Measurements from ENCODE around the gene TSPAN11. TPM values are rescaled to one million over a fixed set of nuclear protein-coding genes. Genes with fewer than 3 reads are reported as not detected.

TSPAN11 gene
- total RNA-seq, 1 experiment from 2014 or later, result 4.6 TPM

DNA sequence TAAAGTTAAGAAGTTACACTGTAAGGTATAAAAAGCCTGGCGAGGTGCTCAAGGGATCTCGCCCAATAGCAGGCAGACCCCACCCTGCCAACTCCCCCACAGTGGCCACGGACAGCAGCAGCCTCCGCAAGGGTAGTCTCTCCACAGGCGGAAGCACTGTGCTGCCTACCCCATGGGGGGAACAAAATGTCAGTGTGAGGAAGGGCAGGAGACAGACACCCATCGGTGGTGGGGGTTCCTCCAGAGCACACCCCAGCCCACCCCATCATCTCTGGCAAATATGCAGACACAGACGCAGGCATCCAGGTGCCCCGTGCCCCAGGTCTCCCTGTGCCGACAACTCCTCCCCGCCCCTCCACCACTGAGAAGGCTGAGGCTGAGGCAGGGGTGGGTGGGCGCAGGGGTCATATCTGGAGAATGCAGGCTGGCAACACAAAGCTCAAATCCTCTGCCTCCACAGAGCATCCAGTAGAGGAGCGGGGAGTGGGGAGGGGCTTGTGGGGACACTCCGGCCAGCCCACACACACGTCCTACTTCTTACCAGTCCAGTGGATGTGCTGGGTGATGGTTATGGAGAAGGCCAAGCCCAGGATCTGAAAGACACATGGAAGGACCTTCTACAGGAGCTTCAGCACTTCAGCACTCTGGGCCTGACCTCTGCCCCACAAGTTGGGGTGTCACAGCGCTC is 78.9 kb downstream of the TSPAN11 start:
- POLR2A ChIA-PET, result no interaction called here
- ATAC-seq, result no peak
- no peak overlapping the region for H3K27ac Mint-ChIP-seq
- CTCF ChIA-PET, result interaction anchor here (1.3 kb wide), 1 partner anchor 18 kb away, joined by 4 read pairs; no protein-coding TSS in a partner anchor
- H3K4me3 Mint-ChIP-seq, result no peak overlapping the region
- TF ChIP-seq NFYB (CRISPR knock-in tag; conservative IDR thresholded peaks at IDR 0.05; ENCODE audit: low read depth), result no peak
- no peak for TF ChIP-seq MXD4 (CRISPR knock-in tag; IDR thresholded peaks at IDR 0.05; ENCODE audit: borderline replicate concordance)
- no peak for TF ChIP-seq GRHL2 (CRISPR knock-in tag; IDR thresholded peaks at IDR 0.05; ENCODE audit: insufficient replicate concordance, severe bottlenecking)
- TF ChIP-seq, protein P1, sequence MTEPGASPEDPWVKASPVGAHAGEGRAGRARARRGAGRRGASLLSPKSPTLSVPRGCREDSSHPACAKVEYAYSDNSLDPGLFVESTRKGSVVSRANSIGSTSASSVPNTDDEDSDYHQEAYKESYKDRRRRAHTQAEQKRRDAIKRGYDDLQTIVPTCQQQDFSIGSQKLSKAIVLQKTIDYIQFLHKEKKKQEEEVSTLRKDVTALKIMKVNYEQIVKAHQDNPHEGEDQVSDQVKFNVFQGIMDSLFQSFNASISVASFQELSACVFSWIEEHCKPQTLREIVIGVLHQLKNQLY (CRISPR knock-in tag; IDR thresholded peaks at IDR 0.05), result no peak
- no peaks in the 10 kb centered on the region for H3K9me3 Mint-ChIP-seq
- DNase-seq (ENCODE audit: low spot score), result peak; percentile 8
- H3K36me3 Mint-ChIP-seq, result no peaks in the 10 kb centered on the region
- H3K4me1 Mint-ChIP-seq, result peaks cover 3% of the 10 kb centered on the region
- no peaks in the 10 kb centered on the region; the same call in 1 of the 2 replicates for H3K27me3 Mint-ChIP-seq (ENCODE audit: low read depth)

DNA sequence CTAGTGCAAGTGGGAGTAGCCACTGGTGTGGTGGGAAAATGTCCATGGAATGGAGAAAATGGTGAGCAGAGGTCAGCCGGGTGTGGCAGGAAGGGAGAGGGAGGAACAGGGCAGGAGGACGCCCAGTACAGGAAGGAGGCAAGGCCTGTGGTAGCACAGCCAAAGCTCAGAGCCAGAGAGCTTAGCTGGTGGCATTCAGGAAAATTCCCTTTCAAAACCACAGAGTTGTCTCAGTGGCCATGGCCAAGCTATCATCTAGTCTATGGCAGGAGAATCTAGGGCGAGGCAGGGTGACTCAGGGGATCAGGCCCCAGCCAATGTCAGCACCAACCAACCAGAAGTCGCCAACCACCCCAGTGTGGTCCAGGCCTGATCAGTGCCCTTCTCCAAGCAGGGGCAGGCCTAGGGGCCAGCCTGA is 79.4 kb downstream of the TSPAN11 start:
- Mint-ChIP-seq H3K27ac (no peak overlapping the region), H3K4me3 (no peak overlapping the region), H3K9me3 (no peaks in the 10 kb centered on the region), H3K36me3 (no peaks in the 10 kb centered on the region), H3K4me1 (peaks cover 3% of the 10 kb centered on the region), H3K27me3 (ENCODE audit: low read depth) (no peaks in the 10 kb centered on the region; the same call in 1 of the 2 replicates)
- ChIA-PET CTCF (no interaction called here), POLR2A (no interaction called here)
- TF ChIP-seq ZNF232 (CRISPR knock-in tag; IDR thresholded peaks at IDR 0.05) (no peak), ZNF671 (CRISPR knock-in tag; IDR thresholded peaks at IDR 0.05) (no peak), ETV6 (CRISPR knock-in tag; IDR thresholded peaks at IDR 0.05) (no peak), GTF2I (CRISPR knock-in tag; conservative IDR thresholded peaks at IDR 0.05) (no peak), GRHL2 (CRISPR knock-in tag; IDR thresholded peaks at IDR 0.05; ENCODE audit: insufficient replicate concordance, severe bottlenecking) (no peak), ELF4 (CRISPR knock-in tag; IDR thresholded peaks at IDR 0.05; ENCODE audit: low read depth) (no peak), MYBL2 (CRISPR knock-in tag; IDR thresholded peaks at IDR 0.05) (no peak), SMAD4 (CRISPR knock-in tag; IDR thresholded peaks at IDR 0.05) (no peak), TCF7 (CRISPR knock-in tag; IDR thresholded peaks at IDR 0.05; ENCODE audit: low read depth) (no peak), ZNF138 (CRISPR knock-in tag; conservative IDR thresholded peaks at IDR 0.05) (no peak)
- TF ChIP-seq, protein P2, sequence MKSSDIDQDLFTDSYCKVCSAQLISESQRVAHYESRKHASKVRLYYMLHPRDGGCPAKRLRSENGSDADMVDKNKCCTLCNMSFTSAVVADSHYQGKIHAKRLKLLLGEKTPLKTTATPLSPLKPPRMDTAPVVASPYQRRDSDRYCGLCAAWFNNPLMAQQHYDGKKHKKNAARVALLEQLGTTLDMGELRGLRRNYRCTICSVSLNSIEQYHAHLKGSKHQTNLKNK (CRISPR knock-in tag; IDR thresholded peaks at IDR 0.05), result no peak
- TF ChIP-seq, protein P3, sequence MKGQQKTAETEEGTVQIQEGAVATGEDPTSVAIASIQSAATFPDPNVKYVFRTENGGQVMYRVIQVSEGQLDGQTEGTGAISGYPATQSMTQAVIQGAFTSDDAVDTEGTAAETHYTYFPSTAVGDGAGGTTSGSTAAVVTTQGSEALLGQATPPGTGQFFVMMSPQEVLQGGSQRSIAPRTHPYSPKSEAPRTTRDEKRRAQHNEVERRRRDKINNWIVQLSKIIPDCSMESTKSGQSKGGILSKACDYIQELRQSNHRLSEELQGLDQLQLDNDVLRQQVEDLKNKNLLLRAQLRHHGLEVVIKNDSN (CRISPR knock-in tag; IDR thresholded peaks at IDR 0.05), result no peak
- TF ChIP-seq, protein P4, sequence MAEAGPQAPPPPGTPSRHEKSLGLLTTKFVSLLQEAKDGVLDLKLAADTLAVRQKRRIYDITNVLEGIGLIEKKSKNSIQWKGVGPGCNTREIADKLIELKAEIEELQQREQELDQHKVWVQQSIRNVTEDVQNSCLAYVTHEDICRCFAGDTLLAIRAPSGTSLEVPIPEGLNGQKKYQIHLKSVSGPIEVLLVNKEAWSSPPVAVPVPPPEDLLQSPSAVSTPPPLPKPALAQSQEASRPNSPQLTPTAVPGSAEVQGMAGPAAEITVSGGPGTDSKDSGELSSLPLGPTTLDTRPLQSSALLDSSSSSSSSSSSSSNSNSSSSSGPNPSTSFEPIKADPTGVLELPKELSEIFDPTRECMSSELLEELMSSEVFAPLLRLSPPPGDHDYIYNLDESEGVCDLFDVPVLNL (CRISPR knock-in tag; IDR thresholded peaks at IDR 0.05; ENCODE audit: borderline replicate concordance, low read depth), result no peak
- TF ChIP-seq, protein P5, sequence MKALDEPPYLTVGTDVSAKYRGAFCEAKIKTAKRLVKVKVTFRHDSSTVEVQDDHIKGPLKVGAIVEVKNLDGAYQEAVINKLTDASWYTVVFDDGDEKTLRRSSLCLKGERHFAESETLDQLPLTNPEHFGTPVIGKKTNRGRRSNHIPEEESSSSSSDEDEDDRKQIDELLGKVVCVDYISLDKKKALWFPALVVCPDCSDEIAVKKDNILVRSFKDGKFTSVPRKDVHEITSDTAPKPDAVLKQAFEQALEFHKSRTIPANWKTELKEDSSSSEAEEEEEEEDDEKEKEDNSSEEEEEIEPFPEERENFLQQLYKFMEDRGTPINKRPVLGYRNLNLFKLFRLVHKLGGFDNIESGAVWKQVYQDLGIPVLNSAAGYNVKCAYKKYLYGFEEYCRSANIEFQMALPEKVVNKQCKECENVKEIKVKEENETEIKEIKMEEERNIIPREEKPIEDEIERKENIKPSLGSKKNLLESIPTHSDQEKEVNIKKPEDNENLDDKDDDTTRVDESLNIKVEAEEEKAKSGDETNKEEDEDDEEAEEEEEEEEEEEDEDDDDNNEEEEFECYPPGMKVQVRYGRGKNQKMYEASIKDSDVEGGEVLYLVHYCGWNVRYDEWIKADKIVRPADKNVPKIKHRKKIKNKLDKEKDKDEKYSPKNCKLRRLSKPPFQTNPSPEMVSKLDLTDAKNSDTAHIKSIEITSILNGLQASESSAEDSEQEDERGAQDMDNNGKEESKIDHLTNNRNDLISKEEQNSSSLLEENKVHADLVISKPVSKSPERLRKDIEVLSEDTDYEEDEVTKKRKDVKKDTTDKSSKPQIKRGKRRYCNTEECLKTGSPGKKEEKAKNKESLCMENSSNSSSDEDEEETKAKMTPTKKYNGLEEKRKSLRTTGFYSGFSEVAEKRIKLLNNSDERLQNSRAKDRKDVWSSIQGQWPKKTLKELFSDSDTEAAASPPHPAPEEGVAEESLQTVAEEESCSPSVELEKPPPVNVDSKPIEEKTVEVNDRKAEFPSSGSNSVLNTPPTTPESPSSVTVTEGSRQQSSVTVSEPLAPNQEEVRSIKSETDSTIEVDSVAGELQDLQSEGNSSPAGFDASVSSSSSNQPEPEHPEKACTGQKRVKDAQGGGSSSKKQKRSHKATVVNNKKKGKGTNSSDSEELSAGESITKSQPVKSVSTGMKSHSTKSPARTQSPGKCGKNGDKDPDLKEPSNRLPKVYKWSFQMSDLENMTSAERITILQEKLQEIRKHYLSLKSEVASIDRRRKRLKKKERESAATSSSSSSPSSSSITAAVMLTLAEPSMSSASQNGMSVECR (CRISPR knock-in tag; IDR thresholded peaks at IDR 0.05; ENCODE audit: borderline replicate concordance), result no peak
- DNase-seq (ENCODE audit: low spot score) (peak; percentile 3), ATAC-seq (no peak)
